SH-SY5Y (cell line): ENCODE results near the gene DLG5.

Source experiments
- GATA2 ChIP-seq: IDR thresholded peaks from 2 replicates; pipeline ENCODE4 v1.6.1; 2011; ENCODE audit warnings: mild to moderate bottlenecking, low read depth, low read length
- GATA3 ChIP-seq: IDR thresholded peaks from 2 replicates; pipeline ENCODE4 v1.6.1; 2011; ENCODE audit warnings: low read depth, mild to moderate bottlenecking, low read length, moderate library complexity

- TF ChIP-seq GATA3 (no peak), GATA2 (no peak)
Observed at GRCh38 chr10:77798940-77799339, 127.6 kb downstream of the DLG5 start.
